Endothelial cell of umbilical vein (primary cell): ENCODE data around the gene PER1. TPM values are rescaled to one million over a fixed set of nuclear protein-coding genes. Genes with fewer than 3 reads are reported as not detected.

Source experiments
- BruUV-seq: library from RNA; stranded (reverse); fragments of 400-500 nt; replicated peaks from 2 replicates; lab custom pipeline; 2021; lab: Mats Ljungman, UMichigan
- CTCF ChIA-PET: fragments of 300-600, 350-600 bp; sonication (Branson Sonifier 250); formaldehyde crosslinking; loops from one replicate; lab custom pipeline; 2021; ENCODE audit warnings: antibody characterized with exemption, inconsistent platforms; lab: Charles Lee
- POLR2A ChIA-PET: fragments of 300-600, 350-600 bp; sonication (Branson Sonifier 250); formaldehyde crosslinking; loops from one replicate; lab custom pipeline; 2021; ENCODE audit warnings: antibody characterized with exemption, inconsistent platforms; lab: Charles Lee
- DNase-seq: peaks from one replicate; pipeline ENCODE4 v3.0.0-alpha.2; 2011; ENCODE audit warnings: low read depth, low spot score
- FAIRE-seq: peaks from 2 replicates; lab custom pipeline; 2011; peaks lifted over from hg19 to GRCh38; lab: Jason Lieb, UNC
- H2AFZ ChIP-seq: 2 replicates; pipeline ENCODE4 v1.6.0; 2012; ENCODE audit warnings: low read depth, low read length, control low read depth, inconsistent platforms
- H3K27ac ChIP-seq: 2 replicates; pipeline ENCODE4 v1.5.1; 2011; ENCODE audit warnings: low read depth, mild to moderate bottlenecking, control low read depth, low read length, moderate library complexity; ENCODE audit not compliant: insufficient read depth
- H3K27me3 ChIP-seq, 2 experiments: 2 replicates each; pipeline versions ENCODE4 v1.6.0 to v1.6.1; 2011; ENCODE audit warnings: low read length in 2 of 2, mixed read lengths in 1 of 2; ENCODE audit not compliant: control insufficient read depth in 2 of 2, insufficient read depth in 2 of 2
- H3K36me3 ChIP-seq, 2 experiments: 2 replicates in 1 of 2; 3 replicates in 1 of 2; pipeline ENCODE4 v1.5.1; 2011; ENCODE audit warnings: low read length in 2 of 2, mild to moderate bottlenecking in 1 of 2, moderate library complexity in 1 of 2; ENCODE audit not compliant: control insufficient read depth in 2 of 2, insufficient read depth in 2 of 2; ENCODE audit errors: extremely low read depth in 1 of 2
- H3K4me1 ChIP-seq: 3 replicates; pipeline ENCODE4 v1.5.1; 2011; ENCODE audit warnings: mild to moderate bottlenecking, low read length; ENCODE audit not compliant: control insufficient read depth, insufficient read depth; ENCODE audit errors: extremely low read depth
- H3K4me2 ChIP-seq: 2 replicates; pipeline ENCODE4 v1.6.1; 2011; ENCODE audit warnings: low read length, control low read depth, mixed read lengths; ENCODE audit not compliant: insufficient read depth
- H3K4me3 ChIP-seq, 3 experiments: fragments of 200-600 bp in 1 of 3; sonication (generic), shearing (Covaris generic) in 1 of 3; replicated peaks in 1 of 3; 2 replicates each; pipeline ENCODE4 v1.5.1; 2011 to 2016; ENCODE audit warnings: control low read depth in 3 of 3, low read length in 3 of 3, mild to moderate bottlenecking in 2 of 3, inconsistent platforms in 1 of 3, low read depth in 1 of 3, moderate library complexity in 1 of 3; ENCODE audit not compliant: insufficient read depth in 1 of 3
- H3K79me2 ChIP-seq: 2 replicates; pipeline ENCODE4 v1.6.0; 2012; ENCODE audit warnings: low read length, inconsistent platforms; ENCODE audit not compliant: control insufficient read depth, insufficient read depth
- H3K9ac ChIP-seq: replicated peaks from 2 replicates; pipeline ENCODE3; 2011; ENCODE audit warnings: low read length, control low read depth; ENCODE audit not compliant: insufficient read depth; ENCODE audit errors: extremely low read depth
- H3K9me1 ChIP-seq: replicated peaks from 3 replicates; pipeline ENCODE4 v1.6.0; 2011; ENCODE audit warnings: mild to moderate bottlenecking, low read length; ENCODE audit not compliant: control insufficient read depth, insufficient read depth; ENCODE audit errors: extremely low read depth
- H3K9me3 ChIP-seq: replicated peaks from 2 replicates; pipeline ENCODE4 v1.5.1; 2012; ENCODE audit warnings: low read length, inconsistent platforms; ENCODE audit not compliant: control insufficient read depth, insufficient read depth
- H4K20me1 ChIP-seq: replicated peaks from 2 replicates; pipeline ENCODE3; 2011; ENCODE audit warnings: mild to moderate bottlenecking, low read length; ENCODE audit not compliant: control insufficient read depth, insufficient read depth; ENCODE audit errors: extremely low read depth
- CTCF ChIP-seq, 2 donors: IDR thresholded peaks; 1 replicate in 1 of 2; 2 replicates in 1 of 2; pipeline ENCODE4 v1.5.1; 2011; ENCODE audit warnings: low read length in 2 of 2, mild to moderate bottlenecking in 2 of 2, moderate library complexity in 2 of 2, control low read depth in 1 of 2, inconsistent platforms in 1 of 2, low read depth in 1 of 2; ENCODE audit not compliant: insufficient read depth in 1 of 2; ENCODE audit errors: extremely low read depth in 1 of 2
- EZH2 ChIP-seq: IDR thresholded peaks from 2 replicates; pipeline ENCODE4 v1.6.1; 2012; ENCODE audit warnings: borderline replicate concordance, low read depth, mild to moderate bottlenecking, moderate library complexity, low read length, inconsistent platforms; ENCODE audit not compliant: severe bottlenecking
- FOS ChIP-seq: IDR thresholded peaks from 2 replicates; pipeline ENCODE4 v1.6.1; 2011; ENCODE audit warnings: mild to moderate bottlenecking, low read length, moderate library complexity, borderline replicate concordance; ENCODE audit not compliant: insufficient read depth
- GATA2 ChIP-seq: IDR thresholded peaks from 2 replicates; pipeline ENCODE4 v1.7.0; 2011; ENCODE audit warnings: low read depth, mild to moderate bottlenecking, moderate library complexity, mixed read lengths, low read length; ENCODE audit not compliant: insufficient read length, insufficient read depth
- JUN ChIP-seq: IDR thresholded peaks from 2 replicates; pipeline ENCODE4 v1.6.1; 2011; ENCODE audit warnings: borderline replicate concordance, low read depth; ENCODE audit not compliant: insufficient read length, insufficient read depth
- MAX ChIP-seq: IDR thresholded peaks from 2 replicates; pipeline ENCODE4 v1.6.1; 2011; ENCODE audit not compliant: insufficient read depth, insufficient read length
- MYC ChIP-seq: IDR thresholded peaks from one replicate; pipeline ENCODE4 v1.6.1; 2011; ENCODE audit warnings: mild to moderate bottlenecking, low read depth, low read length
- POLR2A ChIP-seq: IDR thresholded peaks from 2 replicates; pipeline ENCODE4 v1.6.1; 2012; ENCODE audit warnings: low read depth, mild to moderate bottlenecking, control low read depth, low read length
- POLR2AphosphoS5 ChIP-seq: IDR thresholded peaks from 2 replicates; pipeline ENCODE4 v1.6.1; 2012; ENCODE audit warnings: low read depth, mild to moderate bottlenecking, control low read depth, low read length, moderate library complexity; ENCODE audit not compliant: insufficient read depth
- dilution Hi-C: fragments of 300-500 bp; cut with MboI; formaldehyde crosslinking; loops from one replicate; pipeline ENCODE4 v1.15.0; 2019; ENCODE audit warnings: low sequenced_read_pairs; ENCODE audit not compliant: extremely low pct_ligation_motif_present
- intact Hi-C: fragments of 100-400 bp; cut with micrococcal nuclease; formaldehyde crosslinking; loops from one replicate; pipeline ENCODE4 v1.10.0; 2022
- polyA plus RNA-seq, 4 experiments: library from polyadenylated mRNA; depleted of rRNA in 3 of 4; stranded (reverse) in 3 of 4; unstranded in 1 of 4; fragments of >200 nt; gene quantifications; 2 replicates each; pipeline versions ENCODE4 v1.2.1 to v1.2.3, GENCODE V29; 2011 to 2012; ENCODE audit warnings: missing spikeins in 1 of 4
- total RNA-seq: library from RNA; stranded (reverse); gene quantifications from 2 replicates; pipeline ENCODE4 v1.2.3, GENCODE V29; 2021

The PER1 gene
- total and polyA plus RNA-seq, 2 donors (not counting 3 experiments of a cell fraction or from before 2014, with no cell fraction given): 12.1 to 32.1 TPM

GRCh38 chr17:8110907-8111306 lies 41.3 kb downstream of the PER1 start:
- Histone ChIP-seq H3K27me3 (peaks cover 23 to 31% of the 10 kb centered on the region in 2 experiments), H3K9ac (no peak overlapping the region), H3K4me1 (no peaks in the 10 kb centered on the region)

GRCh38 chr17:8110456-8110804 lies 41.8 kb downstream of the PER1 start:
- Histone ChIP-seq H4K20me1 (no peaks in the 10 kb centered on the region), H3K36me3 (no peaks in the 10 kb centered on the region), H3K9me1 (no peaks in the 10 kb centered on the region), H3K4me2 (no peak overlapping the region), H3K27me3 (peaks cover 18 to 27% of the 10 kb centered on the region in 2 experiments), H3K79me2 (no peaks in the 10 kb centered on the region), H3K9me3 (no peaks in the 10 kb centered on the region), H3K27ac (no peak overlapping the region), H3K9ac (no peak overlapping the region), H2AFZ (no peak overlapping the region), H3K4me3 (no peak overlapping the region), H3K4me1 (no peaks in the 10 kb centered on the region)
- DNase-seq (no peak), FAIRE-seq (no peak)
- ChIA-PET CTCF (interaction anchor here (0.9 to 13.7 kb wide), 10 partner anchors 9 to 51 kb away, joined by 3 to 191 read pairs (median 14); partner anchors contain the start of gene ALOX12B), POLR2A (no interaction called here)
- TF ChIP-seq FOS: no peak
- TF ChIP-seq GATA2: no peak
- no peak for TF ChIP-seq JUN
- TF ChIP-seq EZH2: no peak
- no peak for TF ChIP-seq POLR2AphosphoS5
- TF ChIP-seq MYC: no peak
- no peak for TF ChIP-seq CTCF (IDR thresholded peaks at IDR 0.05; ENCODE audit: extremely low read depth in 1 of 2, insufficient read depth in 1 of 2, low read depth in 1 of 2, low read length in 2 of 2)
- TF ChIP-seq POLR2A: no peak
- dilution Hi-C loops: no loop called here
- intact Hi-C loops: loop anchor here (1.0 kb wide), 1 partner anchor 50 kb away; no protein-coding TSS in a partner anchor
- no TSS peak for BruUV-seq

More at GRCh38 chr17:8110907-8111306, 41.3 kb downstream of the PER1 start:
- Histone ChIP-seq H3K4me2 (no peak overlapping the region), H3K27ac (no peak overlapping the region), H3K36me3 (no peaks in the 10 kb centered on the region), H3K4me3 (no peak overlapping the region), H3K79me2 (no peaks in the 10 kb centered on the region), H3K9me3 (no peaks in the 10 kb centered on the region), H4K20me1 (no peaks in the 10 kb centered on the region), H3K9me1 (no peaks in the 10 kb centered on the region), H2AFZ (no peak overlapping the region)
- intact Hi-C loops (loop anchor here (1.0 kb wide), 1 partner anchor 51 kb away; no protein-coding TSS in a partner anchor), dilution Hi-C loops (no loop called here)
- ChIA-PET POLR2A (no interaction called here), CTCF (interaction anchor here (0.9 to 13.7 kb wide), 10 partner anchors 9 to 51 kb away, joined by 3 to 191 read pairs (median 14); partner anchors contain the start of gene ALOX12B)
- DNase-seq: no peak
- FAIRE-seq: no peak
- no TSS peak for BruUV-seq
- TF ChIP-seq POLR2A (no peak), JUN (no peak), POLR2AphosphoS5 (no peak), EZH2 (no peak), GATA2 (no peak), MAX (no peak), MYC (no peak), FOS (no peak)
